SK-N-DZ (cell line): ENCODE data around the gene PRAMEF15. TPM values are rescaled to one million over a fixed set of nuclear protein-coding genes. Genes with fewer than 3 reads are reported as not detected.
"Not testable (repeated sequence)": the region's sequence is repeated elsewhere in the genome, so short reads cannot be mapped to it uniquely, and the experiment has no call there.

Source experiments
- DNase-seq: peaks from one replicate; pipeline ENCODE4 v3.0.0-alpha.2; 2015; ENCODE audit warnings: low spot score
- polyA plus RNA-seq, 2 experiments: library from polyadenylated mRNA; depleted of rRNA; stranded (reverse); fragments of >200 nt; gene quantifications; 2 replicates each; pipeline ENCODE4 v1.2.3, GENCODE V29; 2014

PRAMEF15 gene
- not detected in 2 replicates for polyA plus RNA-seq (2014; cell fraction: cytosol; rRNA removed)
- not detected in 2 replicates for polyA plus RNA-seq (2014; cell fraction: nucleus; rRNA removed)

DNA sequence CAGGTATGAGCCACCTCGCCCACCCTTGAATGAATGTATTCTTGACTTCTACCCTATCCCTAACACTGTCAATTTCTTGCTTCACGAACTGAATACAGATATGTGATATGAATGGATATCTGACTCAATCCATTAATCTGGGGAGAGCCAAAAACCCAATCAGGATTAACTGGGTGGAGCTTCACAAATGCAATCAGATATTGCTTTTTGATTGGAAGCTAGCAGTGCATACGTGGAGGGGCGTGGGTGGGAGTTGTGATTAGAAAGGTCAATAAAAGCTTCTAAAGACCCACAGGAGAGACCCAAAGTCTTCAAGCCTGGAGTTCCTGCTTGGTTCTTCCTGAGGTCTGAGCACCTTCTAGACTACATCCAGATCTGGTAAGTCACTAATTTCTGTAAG is at the start of gene PRAMEF15:
Gene PRAMEF15, plus strand, starts transcription at position 301 of the 400 bp plus-strand sequence. CDS start 2,827 bp downstream, outside the sequence.
- DNase-seq, result not testable (repeated sequence)

DNA sequence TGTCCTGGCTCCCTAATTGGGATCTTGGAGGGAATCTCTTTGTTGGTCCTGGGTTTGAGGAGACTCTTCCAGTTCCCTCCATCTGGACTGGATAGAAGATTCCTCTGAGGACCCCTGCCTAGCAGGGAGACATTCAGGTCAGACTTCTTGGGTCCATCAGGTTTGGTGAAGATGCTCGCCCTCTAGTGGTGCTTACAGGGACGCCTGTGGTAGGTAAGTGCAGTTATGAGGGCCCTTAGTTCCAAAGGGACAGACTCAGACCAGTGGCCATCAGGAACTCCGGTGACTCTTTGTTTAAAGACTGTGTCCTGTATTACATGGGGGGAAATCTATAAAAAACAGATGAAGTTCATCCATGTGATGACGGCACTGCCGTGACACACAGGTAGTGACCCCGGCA is 38.4 kb upstream of the PRAMEF15 start:
- DNase-seq, result not testable (repeated sequence)

DNA sequence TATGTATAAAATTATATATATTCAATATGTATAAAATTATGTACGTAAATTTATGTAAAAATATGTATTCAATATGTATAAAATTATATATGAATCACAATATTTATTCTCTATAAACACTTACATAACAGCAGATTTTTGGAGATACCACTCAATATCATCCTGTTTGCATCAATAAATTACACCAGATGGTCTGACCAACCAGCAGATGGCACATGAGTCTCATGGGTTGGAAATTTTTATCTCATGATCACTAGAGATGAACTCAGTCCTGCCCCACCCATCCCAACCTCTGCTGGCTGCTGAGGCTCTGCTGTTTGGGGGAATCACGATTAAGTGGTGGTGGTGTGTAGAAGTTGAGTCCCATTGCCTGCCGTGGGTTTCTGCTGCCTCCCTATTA is 35.8 kb upstream of the PRAMEF15 start:
- DNase-seq, result not testable (repeated sequence)

DNA sequence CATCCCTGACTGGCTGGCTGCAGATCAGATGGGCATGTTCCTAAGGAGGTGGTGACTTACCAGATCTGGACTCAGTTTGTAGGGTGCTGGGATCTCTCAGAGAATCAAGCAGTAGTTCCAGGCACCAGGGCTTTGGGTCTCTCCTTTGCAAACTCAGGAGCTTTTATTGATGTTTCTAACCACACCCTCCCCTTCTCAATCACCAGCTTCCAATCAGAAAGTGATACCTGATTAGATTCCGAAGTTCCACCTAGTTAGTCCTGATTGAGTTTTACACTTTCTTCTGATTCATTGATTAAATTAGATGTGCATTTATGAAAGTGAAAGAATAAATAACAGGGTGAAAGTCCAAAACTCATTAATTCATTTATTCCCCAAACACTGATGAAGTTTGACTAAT is 30.3 kb upstream of the PRAMEF15 start, which contains the start of gene PRAMEF8:
Gene PRAMEF8, minus strand, starts transcription at position 101 of the 400 bp plus-strand sequence. CDS start 1,046 bp downstream, outside the sequence.
- DNase-seq, result not testable (repeated sequence)

GRCh38 chr1:13289030-13289429 is 26.4 kb upstream of the PRAMEF15 start:
- not testable (repeated sequence) for DNase-seq

GRCh38 chr1:13297216-13297931 is 18.0 kb upstream of the PRAMEF15 start:
- not testable (repeated sequence) for DNase-seq

GRCh38 chr1:13298699-13299098 is 16.7 kb upstream of the PRAMEF15 start:
- not testable (repeated sequence) for DNase-seq

GRCh38 chr1:13302197-13302596 is 13.2 kb upstream of the PRAMEF15 start:
- DNase-seq, result not testable (repeated sequence)

DNA sequence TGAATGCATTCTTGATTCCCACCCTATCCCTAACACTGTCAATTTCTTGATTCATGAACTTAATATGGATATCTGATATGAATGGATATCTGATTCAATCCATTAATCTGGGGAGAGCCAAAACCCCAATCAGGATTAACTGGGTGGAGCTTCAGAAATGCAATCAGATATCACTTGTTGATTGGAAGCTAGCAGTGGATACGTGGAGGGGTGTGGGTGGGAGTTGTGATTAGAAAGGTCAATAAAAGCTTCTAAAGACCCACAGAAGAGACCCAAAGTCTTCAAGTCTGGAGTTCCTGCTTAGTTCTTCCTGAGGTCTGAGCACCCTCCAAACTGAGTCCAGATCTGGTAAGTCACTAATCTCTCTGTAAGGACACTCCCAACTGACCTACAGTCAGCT is 12.1 kb upstream of the PRAMEF15 start, which contains the start of gene PRAMEF33:
Gene PRAMEF33, plus strand, starts transcription at position 301 of the 400 bp plus-strand sequence. CDS start 2,416 bp downstream, outside the sequence.
- not testable (repeated sequence) for DNase-seq

DNA sequence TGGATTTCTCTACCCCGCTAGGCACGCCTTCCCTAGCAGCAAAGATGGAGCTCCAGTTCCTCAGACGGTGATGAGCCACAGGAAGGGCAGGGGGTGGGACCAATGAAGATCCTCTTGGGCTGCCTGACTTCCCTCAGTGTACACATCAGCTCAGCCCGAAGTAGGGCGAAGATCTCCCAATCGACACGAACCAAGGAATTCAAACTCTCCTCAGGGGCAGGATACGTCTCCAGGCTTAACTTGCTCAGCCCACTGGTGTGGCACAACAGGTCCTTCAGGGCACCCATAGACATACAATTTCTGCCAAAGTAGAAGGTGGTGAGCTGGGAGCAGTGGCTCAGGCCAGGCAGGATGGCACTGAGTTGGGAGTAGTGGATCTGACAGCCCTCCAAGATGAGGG is 27.1 kb downstream of the PRAMEF15 start:
- DNase-seq, result not testable (repeated sequence)

DNA sequence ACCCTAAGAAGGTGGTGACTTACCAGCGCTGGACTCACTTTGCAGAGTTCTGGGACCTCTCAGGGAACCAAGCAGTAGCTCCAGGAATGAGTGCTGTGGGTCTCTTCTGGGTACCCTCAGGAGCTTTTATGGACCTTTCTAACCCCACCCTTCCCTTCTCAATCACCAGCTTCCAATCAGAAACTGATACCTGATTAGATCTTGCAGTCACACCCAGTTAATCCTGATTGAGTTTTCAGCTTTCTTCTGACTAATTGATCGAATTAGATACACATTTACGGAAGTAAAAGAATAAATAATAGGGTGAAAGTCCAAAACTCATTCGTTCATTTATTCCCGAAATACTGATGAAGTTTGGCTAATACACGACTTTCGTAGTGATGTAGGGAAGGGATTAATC is 31.7 kb downstream of the PRAMEF15 start, which contains the start of gene PRAMEF14:
Gene PRAMEF14, minus strand, starts transcription at position 101 of the 400 bp plus-strand sequence. CDS start 1,820 bp downstream, outside the sequence.
- not testable (repeated sequence) for DNase-seq

- DNase-seq, result not testable (repeated sequence)
Observed at GRCh38 chr1:13353476-13353875, 38.1 kb downstream of the PRAMEF15 start.

DNA sequence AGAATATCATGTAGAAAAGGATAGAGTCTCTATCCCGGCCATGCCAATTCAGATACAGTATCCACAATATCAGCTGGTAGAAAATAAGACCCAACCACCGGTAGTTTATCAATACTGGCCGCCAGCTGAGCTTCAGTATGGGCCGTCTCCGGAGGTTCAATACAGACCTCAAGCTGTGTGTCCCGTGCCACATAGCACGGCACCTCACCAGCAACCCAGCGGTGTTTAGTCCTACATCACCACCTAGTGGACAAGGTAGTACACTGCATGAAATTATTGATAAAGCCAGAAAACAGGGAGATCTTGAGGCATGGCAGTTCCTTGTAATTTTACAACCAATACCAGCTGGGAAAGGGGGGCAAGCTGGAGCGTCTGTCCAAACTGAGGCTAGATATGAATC is 39.1 kb downstream of the PRAMEF15 start:
- not testable (repeated sequence) for DNase-seq

DNA sequence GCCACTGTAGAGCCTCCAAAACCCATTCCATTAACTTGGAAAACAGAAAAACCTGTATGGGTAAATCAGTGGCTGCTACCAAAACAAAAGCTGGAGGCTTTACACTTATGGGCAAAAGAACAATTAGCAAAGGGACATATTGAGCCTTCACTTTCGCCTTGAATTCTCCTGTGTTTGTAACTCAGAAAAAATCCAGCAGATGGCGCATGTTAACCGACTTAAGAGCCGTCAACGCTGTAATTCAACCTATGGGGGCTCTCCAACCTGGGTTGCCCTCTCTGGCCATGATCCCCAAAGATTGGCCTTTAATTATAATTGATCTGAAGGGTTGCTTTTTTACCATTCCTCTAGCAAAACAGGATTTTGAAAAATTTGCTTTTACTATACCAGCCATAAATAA is 41.4 kb downstream of the PRAMEF15 start:
- DNase-seq, result peak; percentile 10

- DNase-seq, result not testable (repeated sequence)
Observed at GRCh38 chr1:13362364-13362763, 47.0 kb downstream of the PRAMEF15 start.

GRCh38 chr1:13364928-13365327 is 49.5 kb downstream of the PRAMEF15 start:
- not testable (repeated sequence) for DNase-seq

GRCh38 chr1:13366536-13366935 is 51.2 kb downstream of the PRAMEF15 start:
- not testable (repeated sequence) for DNase-seq

DNA sequence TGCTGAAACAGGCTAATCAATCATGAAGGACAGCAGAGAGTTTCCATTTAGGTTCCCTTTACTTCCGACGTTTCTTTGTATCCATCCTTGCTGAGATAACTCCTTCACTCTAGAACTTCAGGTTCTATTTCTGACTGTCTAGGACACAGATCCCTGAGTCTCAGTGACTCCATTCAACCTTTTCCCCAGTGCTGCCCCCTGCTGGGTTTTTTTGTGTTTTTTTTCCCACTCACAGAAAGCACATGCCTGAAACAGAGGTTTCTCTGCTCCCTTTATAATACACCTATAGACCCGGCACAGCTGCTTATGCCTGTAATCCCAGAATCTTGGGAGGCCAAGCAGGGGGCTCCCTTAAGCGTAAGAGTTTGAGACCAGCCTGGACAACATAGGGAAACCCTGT is 53.2 kb downstream of the PRAMEF15 start:
- peak; percentile 1 for DNase-seq
